HL-60 (cell line): ENCODE results near the gene NAV2.

Source experiments
- DNase-seq, 2 experiments: peaks; one replicate each; pipeline ENCODE4 v3.0.0-alpha.2; 2010 to 2020; ENCODE audit warnings: low read depth in 1 of 2, low spot score in 1 of 2
- H3K27ac ChIP-seq: fragments of 250-450 bp; sonication (Bioruptor Pico); replicated peaks from 2 replicates; pipeline ENCODE4 v1.5.1; 2020; ENCODE audit warnings: mild to moderate bottlenecking, moderate library complexity
- H3K27me3 ChIP-seq: fragments of 250-450 bp; sonication (Bioruptor Pico); 2 replicates; pipeline ENCODE4 v1.5.1; 2021; ENCODE audit warnings: mild to moderate bottlenecking, moderate library complexity; ENCODE audit not compliant: insufficient read depth, poor library complexity, severe bottlenecking
- H3K4me3 ChIP-seq: replicated peaks from 2 replicates; pipeline ENCODE4 v1.5.1; 2011; ENCODE audit warnings: mild to moderate bottlenecking, control low read depth, low read length; ENCODE audit not compliant: insufficient read depth
- CTCF ChIP-seq: IDR thresholded peaks from one replicate; pipeline ENCODE4 v1.5.1; 2011; ENCODE audit warnings: low read length, control low read depth, inconsistent platforms; ENCODE audit not compliant: insufficient read depth
- GABPA ChIP-seq: IDR thresholded peaks from 2 replicates; pipeline ENCODE4 v1.6.1; 2012; ENCODE audit warnings: low read depth
- POLR2AphosphoS5 ChIP-seq: IDR thresholded peaks from 2 replicates; pipeline ENCODE4 v1.6.1; 2012; ENCODE audit warnings: low read depth
- REST ChIP-seq: IDR thresholded peaks from 2 replicates; pipeline ENCODE4 v1.6.1; 2012; ENCODE audit warnings: low read depth; ENCODE audit not compliant: insufficient replicate concordance
- SPI1 ChIP-seq: IDR thresholded peaks from 2 replicates; pipeline ENCODE4 v1.6.1; 2012; ENCODE audit warnings: low read depth, mild to moderate bottlenecking, borderline replicate concordance

Gene NAV2

GRCh38 chr11:20117291-20117690 is 404.7 kb downstream of the NAV2 start:
- DNase-seq: no peak
- TF ChIP-seq CTCF (no peak), SPI1 (no peak), REST (no peak)

GRCh38 chr11:20118209-20118608 is 405.6 kb downstream of the NAV2 start:
- H3K27me3 ChIP-seq: no peaks in the 10 kb centered on the region
- H3K27ac ChIP-seq: no peak overlapping the region
- no peak overlapping the region for H3K4me3 ChIP-seq
- DNase-seq: no peak
- no peak for TF ChIP-seq POLR2AphosphoS5
- TF ChIP-seq GABPA: no peak
- TF ChIP-seq CTCF: no peak
- TF ChIP-seq SPI1: no peak
- TF ChIP-seq REST: no peak

More at GRCh38 chr11:20117291-20117690, 404.7 kb downstream of the NAV2 start:
- no peak overlapping the region for H3K4me3 ChIP-seq
- H3K27me3 ChIP-seq: no peaks in the 10 kb centered on the region
- no peak overlapping the region for H3K27ac ChIP-seq

GRCh38 chr11:20119315-20119714 is 406.7 kb downstream of the NAV2 start:
- TF ChIP-seq GABPA: no peak
- no peak for TF ChIP-seq REST
- no peak for TF ChIP-seq CTCF
- TF ChIP-seq POLR2AphosphoS5: no peak
- no peak for TF ChIP-seq SPI1
- Histone ChIP-seq H3K4me3 (no peak overlapping the region), H3K27me3 (no peaks in the 10 kb centered on the region), H3K27ac (no peak overlapping the region)
- DNase-seq: no peak
